UCSD-AML1 (cell line): ENCODE data around the gene RHOBTB3.
A peak's percentile ranks its signal among the peaks of the same experiment; 100 is the strongest.
"Not testable (repeated sequence)": the region's sequence is repeated elsewhere in the genome, so short reads cannot be mapped to it uniquely, and the experiment has no call there.

Experiments used
- DNase-seq: peaks from one replicate; lab custom pipeline; 2025; ENCODE audit not compliant: unreplicated experiment; lab: John Stamatoyannopoulos, UW

RHOBTB3 gene

GRCh38 chr5:95712347-95712958, 18.7 kb upstream of the RHOBTB3 start:
- DNase-seq: no peak

- not testable (repeated sequence) for DNase-seq
Measured at GRCh38 chr5:95713246-95713645, 17.9 kb upstream of the RHOBTB3 start.

GRCh38 chr5:95713960-95714710, 17.0 kb upstream of the RHOBTB3 start:
- DNase-seq: no peak

GRCh38 chr5:95715799-95716461, 15.2 kb upstream of the RHOBTB3 start:
- DNase-seq: no peak

- DNase-seq: no peak
Measured at GRCh38 chr5:95717439-95717838, 13.7 kb upstream of the RHOBTB3 start.

- peak; percentile 14 for DNase-seq
Measured at GRCh38 chr5:95718203-95718602, 12.9 kb upstream of the RHOBTB3 start.

- DNase-seq: no peak
Measured at GRCh38 chr5:95718738-95719137, 12.4 kb upstream of the RHOBTB3 start.

GRCh38 chr5:95720094-95720786, 10.9 kb upstream of the RHOBTB3 start:
- no peak for DNase-seq

- no peak for DNase-seq
Measured at GRCh38 chr5:95721582-95722295, 9.4 kb upstream of the RHOBTB3 start.

GRCh38 chr5:95723632-95724369, 7.3 kb upstream of the RHOBTB3 start:
- DNase-seq: peak; percentile 47

- no peak for DNase-seq
Measured at GRCh38 chr5:95725071-95725820, 5.9 kb upstream of the RHOBTB3 start.

- no peak for DNase-seq
Measured at GRCh38 chr5:95725937-95726810, 5.0 kb upstream of the RHOBTB3 start.

- DNase-seq: no peak
Measured at GRCh38 chr5:95726811-95727763, 4.0 kb upstream of the RHOBTB3 start.

GRCh38 chr5:95727764-95728191, 3.4 kb upstream of the RHOBTB3 start:
- no peak for DNase-seq

GRCh38 chr5:95728494-95729114, 2.5 kb upstream of the RHOBTB3 start:
- DNase-seq: no peak

- no peak for DNase-seq
Measured at GRCh38 chr5:95729115-95730010, 1.8 kb upstream of the RHOBTB3 start.
